COLO829 (cell line): ENCODE results near the gene DCAF17.
"Not testable (repeated sequence)": the region's sequence is repeated elsewhere in the genome, so short reads cannot be mapped to it uniquely, and the experiment has no call there.

Experiments used
- DNase-seq: peaks from one replicate; pipeline ENCODE4 v3.0.0; 2012; ENCODE audit warnings: low spot score

DCAF17 gene

DNA sequence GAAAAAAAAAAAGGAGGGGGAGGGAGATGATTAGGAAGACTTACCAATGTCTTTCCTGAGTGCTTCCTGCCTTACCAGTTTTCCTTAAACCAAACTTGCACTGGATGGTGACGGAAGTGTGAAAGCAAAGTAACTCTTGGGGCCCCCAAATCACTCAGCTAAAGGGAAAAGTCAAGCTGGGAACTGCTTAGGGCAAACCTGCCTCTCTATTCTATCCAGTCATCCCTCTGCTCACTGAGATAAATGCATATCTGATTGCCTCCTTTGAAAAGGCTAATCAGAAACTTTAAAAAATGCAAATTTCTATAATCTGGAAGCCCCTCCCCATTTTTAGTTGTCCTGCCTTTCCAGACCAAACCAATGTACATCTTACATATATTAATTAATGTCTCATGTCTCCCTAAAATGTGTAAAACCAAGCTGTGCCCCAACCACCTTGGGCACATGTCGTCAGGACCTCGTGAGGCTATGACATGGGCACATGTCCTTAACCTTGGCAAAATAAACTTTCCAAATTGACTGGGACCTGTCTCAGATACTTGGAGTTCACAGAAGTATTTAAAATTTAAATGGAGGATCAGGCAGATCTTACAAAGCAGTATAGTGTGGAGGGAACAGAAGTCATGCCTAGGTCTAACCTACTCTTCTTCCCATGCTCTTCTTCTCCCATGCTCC is 81.0 kb downstream of the DCAF17 start:
- DNase-seq, result no peak

DNA sequence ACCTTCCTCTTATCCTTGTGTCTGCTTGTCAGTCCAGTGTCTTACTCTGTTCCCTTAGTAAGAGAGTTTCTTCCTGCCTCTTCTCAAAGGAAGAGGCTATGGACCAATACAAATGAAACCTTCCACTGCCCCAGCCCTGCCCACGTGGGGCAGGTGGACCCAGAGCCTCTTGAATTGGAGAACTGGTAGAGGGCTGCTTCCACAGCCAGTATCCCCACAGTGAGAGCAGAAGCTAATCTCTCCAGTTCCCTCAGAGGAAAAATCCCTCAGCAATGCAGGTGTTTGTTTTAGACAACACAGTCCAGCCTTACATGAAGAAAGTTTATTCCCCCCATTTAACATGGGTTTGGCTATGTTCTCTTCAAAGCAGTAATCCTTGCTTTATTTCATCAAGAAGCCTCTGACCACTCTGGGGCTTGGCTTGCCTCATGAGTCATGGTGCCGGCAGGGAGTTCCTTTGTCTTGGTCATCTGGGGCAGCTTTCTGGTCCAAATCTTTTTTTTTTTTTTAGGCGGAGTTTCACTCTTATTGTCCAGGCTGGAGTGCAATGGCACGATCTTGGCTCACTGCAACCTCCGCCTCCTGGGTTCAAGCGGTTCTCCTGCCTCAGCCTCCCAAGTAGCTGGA is 81.8 kb downstream of the DCAF17 start:
- no peak for DNase-seq

DNA sequence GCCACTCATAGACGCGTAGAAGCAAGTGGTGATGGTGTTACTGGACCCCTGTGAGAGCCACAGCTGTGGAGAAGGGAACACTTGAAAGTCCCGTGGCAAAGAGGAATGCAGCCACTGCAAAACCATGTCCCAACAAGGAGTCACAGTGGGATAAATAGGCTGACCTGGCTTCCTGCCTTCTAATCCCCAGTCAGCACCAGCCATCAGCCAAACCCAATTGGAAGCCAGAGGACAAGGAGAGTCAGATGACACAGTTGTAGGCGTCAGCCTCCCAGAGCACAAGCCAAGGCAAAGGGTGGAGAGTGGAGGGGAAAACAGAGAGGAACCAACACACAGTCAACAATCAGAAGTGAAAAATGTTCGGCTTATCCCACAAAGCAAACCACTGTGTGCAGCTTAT is 82.8 kb downstream of the DCAF17 start:
- DNase-seq, result no peak

DNA sequence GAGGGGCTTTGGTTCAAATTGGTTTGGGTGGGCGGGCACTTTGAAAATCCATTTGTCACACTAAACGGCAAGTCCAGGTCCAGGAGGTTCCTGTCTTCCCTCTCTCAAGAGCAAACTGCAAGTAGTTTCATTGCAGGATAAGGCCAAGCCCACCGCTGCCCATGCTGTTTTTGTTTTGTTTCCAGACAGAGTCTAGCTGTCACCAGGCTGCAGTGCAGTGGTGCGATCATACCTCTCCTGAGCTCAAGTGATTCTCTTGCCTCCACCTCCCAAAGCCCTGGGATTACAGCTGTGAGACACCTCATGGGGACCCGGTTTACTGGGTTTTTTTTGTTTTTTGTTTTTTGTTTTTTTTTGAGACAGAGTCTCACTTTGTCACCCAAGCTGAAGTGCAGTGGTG is 86.4 kb downstream of the DCAF17 start:
- DNase-seq, result no peak

DNA sequence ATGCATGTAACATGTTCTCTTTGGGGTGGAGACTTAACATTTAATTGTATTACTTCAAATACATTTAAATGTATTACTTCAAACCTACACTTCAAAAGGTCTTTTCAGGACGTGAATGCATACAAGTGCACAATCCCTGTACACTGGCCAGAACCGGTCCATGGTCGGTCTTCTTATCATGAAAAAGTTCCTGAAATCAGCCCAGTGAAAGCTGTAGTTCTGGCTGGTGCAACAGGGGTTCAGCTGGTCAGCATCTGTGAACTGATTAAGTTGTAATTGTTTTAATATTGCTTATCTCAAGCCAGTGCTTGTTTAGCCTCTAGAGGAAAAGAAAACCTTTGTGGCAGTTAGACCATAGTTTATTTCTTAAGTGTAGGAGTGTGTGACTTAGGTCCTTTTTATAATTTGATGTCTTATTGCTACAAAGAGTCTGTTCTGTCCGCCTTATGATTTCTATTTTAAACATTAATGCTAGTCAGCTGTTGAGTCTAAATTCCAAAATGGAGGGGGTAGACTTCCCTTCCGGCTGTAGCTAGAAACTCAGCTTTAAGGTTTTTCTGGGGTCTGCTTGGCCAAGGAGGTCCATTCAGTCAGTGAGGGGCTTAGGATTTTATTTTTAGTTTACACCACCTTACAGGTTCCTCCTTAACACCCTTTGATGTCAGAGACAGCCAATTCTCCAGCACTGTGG is 87.5 kb downstream of the DCAF17 start:
- no peak for DNase-seq

DNA sequence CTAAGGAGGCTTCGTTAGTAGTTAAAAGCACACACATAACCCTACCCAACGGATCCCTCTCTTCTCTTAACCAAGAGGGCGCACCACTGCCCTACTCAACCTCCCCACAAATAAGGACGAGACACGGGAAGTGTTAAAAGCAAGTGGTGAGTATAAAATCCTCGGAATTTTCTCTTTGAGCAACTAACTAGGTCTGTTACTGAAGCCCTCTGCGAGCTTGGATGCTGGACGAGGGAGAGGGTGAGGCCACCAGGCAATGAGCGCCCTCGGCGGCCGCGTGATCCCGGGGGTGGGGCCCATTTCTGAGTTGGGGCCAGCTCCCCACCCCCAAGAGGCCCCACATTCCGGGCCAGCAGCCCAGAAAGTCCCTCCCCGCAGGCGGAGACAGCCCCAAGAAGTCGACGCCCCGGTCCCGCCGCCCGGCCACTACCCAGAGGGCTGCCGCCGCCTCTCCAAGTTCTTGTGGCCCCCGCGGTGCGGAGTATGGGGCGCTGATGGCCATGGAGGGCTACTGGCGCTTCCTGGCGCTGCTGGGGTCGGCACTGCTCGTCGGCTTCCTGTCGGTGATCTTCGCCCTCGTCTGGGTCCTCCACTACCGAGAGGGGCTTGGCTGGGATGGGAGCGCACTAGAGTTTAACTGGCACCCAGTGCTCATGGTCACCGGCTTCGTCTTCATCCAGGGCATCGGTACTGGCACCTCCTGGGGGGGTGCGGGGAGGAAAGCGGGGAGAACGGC is 88.2 kb downstream of the DCAF17 start, which contains the start of gene CYBRD1:
CYBRD1 (plus strand) TSS at position 423 of the 736 bp plus-strand sequence; CDS start at position 495, 72 bp downstream.
- DNase-seq, result no peak

DNA sequence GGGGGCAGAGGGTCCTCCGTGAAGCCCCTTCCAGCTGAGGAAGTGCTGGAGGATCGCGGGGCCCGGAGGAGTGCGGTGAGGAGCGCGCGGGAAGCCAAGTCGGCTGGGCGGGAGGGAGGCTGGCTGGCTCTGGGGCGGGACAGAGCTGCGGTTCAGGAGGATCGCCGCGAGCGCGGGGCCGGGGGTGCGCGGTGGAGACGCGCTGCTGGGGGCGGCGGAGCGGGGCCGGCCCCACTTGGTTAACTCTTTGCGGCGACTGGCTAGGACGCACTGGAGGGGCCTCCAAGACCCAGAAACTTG is 88.7 kb downstream of the DCAF17 start:
- DNase-seq, result no peak

DNA sequence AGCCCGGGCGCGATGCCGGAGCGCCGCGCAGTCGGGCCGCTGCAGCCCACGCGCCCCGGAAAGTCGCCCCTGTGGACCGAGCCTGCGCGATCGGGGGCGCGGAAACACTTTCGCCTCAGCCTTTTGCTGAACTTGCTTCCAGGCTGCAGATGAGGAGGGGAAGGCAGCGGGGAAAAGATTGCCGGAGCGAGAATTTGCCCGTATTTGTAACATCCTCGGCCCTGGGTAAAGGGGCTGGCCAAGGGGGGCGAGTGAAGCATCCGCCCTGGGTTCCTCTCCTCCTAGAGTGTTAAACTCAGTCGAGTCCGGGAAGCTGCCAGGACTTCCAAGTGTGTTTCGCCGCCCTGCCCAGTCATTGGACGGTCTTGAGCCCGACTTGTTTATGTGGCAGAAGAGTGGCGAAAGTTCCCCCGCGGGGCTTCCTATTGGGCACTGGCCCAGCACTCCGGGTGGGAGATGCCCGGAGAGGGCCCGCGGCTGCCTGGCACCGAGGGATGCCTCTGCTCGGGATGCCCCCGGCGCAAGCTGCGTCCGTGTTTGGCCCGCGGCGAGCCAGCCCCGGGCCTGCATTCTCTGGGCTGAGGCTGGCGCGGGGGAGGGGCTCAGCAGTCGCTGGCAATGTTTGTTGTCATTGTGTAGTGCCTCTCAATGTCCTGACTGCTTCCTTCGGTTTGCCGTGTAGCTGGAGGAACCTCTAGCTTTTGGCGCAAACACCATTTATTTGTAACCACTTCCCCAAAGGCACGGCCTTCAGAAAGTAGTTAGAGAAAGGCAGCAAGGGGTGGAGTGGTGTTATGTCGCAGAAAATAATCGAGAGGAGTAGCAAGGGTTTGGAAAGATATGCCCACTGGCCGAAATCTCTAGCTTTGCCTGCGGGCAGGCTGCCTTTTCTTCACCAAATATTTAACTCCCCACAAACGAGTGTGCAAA is 89.3 kb downstream of the DCAF17 start:
- DNase-seq, result no peak

DNA sequence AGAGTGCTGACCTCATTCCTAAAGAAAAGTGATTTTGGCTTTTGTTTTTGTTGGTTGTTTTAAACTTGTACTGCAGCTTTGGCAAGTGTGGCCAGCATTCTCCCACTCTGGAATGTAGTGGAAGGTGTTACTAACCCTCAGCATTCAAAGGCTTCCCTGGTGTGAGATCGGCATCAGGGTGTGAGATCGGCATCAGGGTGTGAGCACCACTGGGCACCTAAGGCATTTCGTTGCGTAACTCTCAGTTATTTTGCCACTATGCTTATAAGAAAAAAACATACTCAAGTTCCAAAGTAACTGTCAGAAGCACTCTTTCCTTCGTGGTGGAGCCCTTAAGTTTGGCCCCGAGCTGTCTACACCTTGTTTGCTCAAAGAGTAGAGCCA is 90.0 kb downstream of the DCAF17 start:
- no peak for DNase-seq

DNA sequence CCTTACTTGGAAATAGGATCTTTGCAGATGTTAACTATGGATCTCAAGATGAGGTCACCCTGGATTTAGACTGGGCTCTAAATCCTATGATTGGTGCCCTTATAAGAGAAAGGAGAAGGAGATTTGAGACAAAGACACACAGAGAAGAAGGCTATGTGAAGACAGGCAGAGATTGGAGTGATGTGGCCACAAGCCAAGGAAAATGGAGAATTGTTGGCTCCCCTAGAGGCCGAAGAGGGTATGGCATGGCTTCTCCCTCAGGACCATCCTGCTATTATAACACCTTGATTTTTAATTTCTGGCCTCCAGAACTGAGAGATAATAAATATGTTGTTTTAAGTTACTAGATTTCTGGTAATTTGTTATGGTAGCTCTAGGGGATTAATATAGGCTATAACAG is 95.9 kb downstream of the DCAF17 start:
- no peak for DNase-seq

DNA sequence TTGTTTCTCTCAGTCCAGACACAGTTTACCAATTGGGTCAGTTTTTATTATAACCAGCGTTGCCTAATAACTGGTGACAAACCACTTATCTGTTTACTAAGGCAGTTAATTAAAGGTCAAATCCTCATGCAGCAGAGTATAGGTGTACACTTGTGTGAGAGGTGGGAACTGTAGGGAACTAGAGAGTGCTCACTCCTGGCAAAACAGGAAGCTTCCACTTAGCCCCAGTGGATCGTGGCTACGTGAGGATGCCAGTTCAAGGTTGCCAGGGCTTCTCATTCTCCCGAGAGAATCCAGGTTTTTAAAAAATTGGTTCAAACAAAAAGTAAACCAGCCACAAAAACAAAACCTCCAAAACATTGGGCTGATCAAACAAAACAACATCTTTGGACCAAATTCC is 96.4 kb downstream of the DCAF17 start:
- DNase-seq, result no peak

DNA sequence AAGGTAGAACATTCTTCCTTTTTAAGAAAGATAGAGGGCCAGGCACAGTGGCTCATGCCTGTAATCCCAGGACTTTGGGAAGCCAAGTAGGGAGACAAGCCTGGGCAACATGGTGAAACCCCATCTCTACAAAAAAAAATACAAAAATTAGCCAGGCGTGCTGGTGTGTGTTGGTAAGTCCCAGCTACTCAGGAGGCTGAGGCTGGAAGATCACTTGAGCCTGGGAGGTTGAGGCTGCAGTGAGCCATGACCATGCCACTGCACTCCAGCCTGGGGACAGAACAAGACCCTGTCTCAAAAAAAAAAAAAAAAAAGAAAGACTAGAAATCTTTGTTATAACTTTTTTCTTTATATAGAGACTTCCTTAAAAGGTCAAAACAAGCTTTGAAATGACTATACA is 96.8 kb downstream of the DCAF17 start:
- DNase-seq, result not testable (repeated sequence)

DNA sequence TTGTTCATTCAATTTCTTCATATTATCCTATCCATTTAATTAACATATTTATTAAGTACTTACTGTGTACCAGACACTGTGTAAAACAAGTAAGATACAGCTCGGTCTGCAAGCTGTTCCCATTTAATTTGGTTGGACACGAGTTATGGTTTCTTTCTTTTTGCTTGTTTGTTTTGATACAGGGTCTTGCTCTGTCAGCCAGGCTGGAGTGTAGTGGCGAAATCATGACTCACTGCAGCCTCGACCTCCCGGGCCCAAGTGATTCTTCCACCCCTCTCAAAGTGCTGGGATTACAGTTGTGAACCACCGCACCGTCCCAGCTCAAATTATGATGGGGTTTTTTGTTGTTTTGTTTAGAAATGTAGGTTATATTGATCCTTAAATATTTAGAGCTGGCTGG is 97.3 kb downstream of the DCAF17 start:
- DNase-seq, result no peak

DNA sequence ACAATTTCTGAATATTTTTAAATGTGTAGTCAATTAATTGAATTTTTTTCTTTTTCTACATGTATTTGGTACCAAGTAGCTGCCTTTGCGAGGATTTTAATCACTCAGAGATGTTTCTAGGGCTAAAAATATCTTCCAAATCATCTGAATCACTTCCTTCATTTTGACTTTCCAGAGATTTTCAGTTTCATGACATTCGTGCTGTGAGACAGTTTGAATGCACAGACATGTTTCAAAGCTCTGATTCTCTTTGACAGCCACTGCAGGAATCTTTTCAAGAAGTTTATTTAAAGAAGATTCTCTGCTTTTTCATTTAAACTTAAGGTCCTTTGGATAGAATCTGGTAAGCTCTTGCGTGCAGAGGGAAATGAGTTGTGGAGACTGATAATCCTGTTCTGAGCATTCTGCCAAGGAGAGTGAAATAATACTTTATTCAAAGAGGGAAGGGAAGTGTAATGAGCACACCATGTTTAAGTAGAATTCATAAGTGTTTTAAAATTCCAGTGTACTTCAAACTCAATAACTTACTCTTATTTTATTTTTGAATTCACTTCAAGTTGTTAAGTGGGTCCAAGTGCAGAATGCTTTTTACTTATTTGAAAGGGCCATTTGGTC is 97.9 kb downstream of the DCAF17 start:
- no peak for DNase-seq

DNA sequence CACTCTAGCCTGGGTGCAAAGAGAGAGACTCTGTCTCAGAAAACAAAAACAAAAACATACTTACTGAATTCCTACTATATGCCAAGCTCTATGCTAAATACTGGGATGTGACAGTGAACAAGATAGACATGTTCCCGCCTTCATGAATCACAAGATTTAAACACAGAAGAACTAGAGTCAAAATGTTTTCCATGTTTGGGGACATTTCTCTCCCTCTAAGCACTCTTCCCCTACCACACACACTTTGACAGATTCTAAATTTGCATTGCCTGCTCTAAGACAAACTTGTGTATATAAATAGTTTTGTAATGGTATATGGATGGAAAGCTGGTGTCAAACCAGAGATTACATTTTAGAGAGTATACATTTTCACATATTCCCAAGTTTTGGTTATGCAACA is 99.3 kb downstream of the DCAF17 start:
- no peak for DNase-seq
